GM19463 (cell line): ENCODE data around the gene ASGR1.

Source experiments
- ATAC-seq: cut with Tn5 transposase; IDR thresholded peaks from one replicate; pipeline ENCODE4 v1.9.1; 2021; ENCODE audit warnings: mild to moderate bottlenecking, moderate library complexity; ENCODE audit not compliant: unreplicated experiment

The ASGR1 gene

DNA sequence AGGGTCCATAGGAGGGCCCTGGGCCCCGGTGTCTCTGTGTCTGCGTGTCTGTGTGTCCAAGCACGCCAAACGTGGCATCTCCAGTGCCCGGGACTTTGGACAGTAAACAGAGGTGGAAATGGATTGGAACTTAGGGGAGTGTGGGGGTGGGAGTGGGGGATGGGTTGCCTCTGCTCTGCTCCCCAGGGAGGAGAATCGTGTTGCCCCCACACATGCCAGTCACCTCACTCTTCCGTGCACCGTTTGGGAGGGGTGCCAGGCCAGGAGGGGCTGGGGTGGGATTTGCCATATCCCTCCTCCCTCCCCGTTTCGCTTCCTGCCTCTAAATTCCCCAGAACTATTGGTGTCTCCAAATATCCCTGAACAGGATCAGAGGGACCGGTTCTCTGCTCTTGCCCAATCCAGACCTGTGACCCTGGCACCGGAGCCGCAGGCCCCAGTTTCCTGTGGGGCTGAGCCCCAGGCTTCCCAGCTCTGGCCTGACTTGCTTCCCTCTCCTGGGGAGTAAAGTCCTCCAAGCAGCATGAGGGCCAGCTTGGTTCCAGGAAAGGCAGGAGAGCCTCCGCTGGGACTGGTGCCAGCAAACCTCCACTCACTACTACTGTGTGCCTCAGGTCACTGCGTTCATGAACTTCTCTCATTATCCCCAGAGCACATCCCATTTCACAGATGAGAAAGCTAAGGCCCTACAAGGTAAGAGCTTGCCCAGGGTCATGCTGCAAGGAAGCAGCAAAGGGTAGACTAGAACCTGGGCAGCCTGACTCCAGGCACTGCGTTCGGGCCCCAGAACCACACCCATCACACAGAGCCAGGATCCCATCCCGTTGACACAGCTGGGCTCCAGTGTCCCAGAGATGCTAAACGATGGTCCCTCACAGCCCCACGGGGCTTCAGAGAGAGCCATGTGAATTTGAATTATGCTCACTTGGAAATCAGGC, at the start of gene ASGR1:
Gene ASGR1 (minus strand): TSS at position 54 of the 938 bp plus-strand sequence. CDS start 807 bp downstream, outside the sequence.
- no peak for ATAC-seq

DNA sequence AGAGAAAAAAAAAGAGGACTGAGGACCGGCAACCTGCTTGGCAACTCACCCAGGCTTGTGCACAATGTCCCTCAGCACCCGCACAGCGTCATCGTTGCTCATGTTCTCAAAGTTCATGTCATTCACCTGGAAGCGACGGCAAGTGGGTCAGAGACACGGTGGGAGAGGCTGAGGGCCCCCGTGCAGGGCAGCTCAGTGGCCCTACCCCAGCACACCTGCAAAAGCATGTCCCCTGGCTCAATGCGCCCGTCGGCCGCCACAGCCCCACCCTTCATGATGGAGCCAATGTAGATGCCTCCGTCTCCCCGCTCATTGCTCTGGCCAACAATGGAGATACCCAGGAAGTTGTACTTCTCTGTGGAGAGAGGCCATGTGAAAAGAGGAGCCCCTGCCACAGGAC, 49.8 kb upstream of the ASGR1 start:
- ATAC-seq = no peak

DNA sequence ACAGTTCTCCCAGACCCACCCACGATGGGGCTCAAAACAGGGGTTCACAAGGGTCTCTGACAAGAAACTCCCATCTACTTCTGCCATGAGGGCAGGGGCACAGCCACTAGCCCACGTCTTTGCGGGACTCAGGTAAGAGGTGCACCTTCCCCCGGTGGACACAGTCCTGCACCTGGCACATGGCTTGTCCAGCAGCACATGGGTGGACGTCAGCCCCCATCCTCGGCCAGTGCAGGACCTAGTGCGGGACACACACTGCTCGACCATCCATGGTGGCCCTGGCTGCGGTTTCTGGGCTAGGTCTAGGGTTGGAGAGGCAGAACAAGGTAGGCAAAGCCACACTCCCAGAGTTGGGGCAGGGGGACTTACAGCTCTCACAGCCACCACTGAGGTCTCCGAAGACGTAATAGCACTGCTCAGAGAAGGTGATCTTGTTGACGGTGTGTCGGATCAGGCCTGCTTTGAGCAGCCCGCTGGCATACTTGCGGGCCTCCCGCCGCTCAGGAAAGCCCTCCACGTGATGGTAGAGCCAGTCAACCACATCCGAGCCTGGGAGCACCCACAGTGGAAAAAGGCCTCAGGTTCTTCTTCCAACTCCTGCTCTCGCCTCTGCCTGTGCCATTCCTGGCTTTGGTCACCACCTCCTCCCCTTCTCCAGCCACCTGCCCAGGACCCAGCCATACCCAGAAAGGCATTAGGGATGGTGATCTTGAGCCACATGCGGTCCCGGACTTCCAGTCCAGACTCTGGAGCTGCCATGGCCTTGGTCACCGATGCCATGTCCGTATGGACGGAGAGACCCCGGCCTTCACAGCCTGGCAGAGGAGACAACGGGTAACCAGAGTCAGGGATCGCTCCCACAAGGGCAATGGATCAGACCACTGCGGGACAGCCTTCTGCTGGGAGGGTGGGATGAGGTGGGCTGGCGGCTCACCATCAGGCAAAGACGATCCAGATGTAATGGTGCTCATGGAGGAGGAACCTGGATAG, 47.8 kb upstream of the ASGR1 start:
- ATAC-seq = no peak

DNA sequence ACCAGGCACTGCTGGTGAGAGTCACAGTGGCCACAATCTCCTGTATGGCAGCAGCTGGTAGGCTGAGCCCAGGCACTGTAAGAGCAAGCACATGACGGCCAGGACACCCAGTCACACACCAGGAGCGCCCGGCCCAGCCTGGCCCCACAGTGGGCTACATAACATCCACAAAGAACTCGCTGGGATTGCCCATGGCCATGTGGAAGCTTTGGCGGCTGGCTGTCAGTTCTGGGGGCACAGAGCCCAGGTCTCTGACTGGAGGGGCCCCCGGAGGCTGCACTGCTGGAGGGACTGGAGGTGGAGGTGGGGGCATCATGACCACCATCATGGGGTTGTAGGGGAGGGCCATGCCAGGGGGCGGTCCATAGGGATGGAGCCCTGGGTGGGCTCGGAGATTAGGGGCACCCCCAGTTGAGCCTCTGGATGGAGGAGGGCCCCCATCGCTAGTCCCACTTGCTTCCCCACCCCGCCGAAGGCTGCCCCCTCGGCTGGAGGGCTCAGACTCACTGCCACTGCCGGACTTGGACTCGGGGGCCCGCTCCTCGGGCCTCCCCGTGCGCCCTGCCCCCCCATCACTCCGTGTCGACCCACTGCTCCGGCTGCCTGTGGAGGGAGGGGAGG, 46.7 kb upstream of the ASGR1 start:
- no peak for ATAC-seq

DNA sequence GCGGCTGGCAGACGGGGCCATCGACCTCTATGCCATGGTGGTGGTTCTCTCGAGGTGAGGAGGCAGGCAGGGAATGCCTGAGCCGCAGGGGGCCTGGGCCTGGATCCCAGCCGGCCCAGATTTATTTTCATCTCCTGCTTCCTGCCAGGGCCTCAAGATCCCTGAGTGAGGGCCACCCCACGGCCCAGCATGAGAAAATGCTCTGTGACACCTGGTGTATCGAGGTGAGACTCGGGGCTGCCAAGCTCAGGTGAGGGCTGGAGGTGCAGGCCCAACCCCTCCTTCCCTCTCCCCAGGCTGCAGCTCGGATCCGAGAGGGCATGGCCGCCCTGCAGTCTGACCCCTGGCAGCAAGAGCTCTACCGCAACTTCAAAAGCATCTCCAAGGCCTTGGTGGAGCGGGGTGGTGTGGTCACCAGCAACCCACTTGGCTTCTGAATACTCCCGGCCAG, 45.5 kb upstream of the ASGR1 start:
- no peak for ATAC-seq

- ATAC-seq = no peak
Measured at GRCh38 chr17:7224110-7224509, 44.9 kb upstream of the ASGR1 start.

DNA sequence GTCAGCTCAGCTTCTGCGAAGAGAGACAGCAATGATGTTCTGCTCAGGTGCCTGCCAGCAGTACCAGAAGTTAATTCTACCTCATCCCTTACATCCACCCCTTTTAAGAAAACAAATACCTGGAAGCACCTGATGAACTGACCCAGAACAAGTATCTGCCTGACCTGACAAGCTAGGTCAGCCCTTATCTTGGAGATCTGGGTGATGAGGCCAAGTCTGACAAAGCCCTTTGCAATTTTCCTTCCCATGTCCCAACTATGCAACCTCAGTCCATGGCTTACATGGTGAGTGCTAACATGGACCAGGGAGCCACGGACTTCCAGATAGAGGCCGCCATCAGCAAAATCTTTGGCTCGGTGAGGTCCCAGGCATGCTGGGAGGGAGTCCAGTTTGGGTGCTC, 44.2 kb upstream of the ASGR1 start:
- no peak for ATAC-seq

GRCh38 chr17:7222972-7223292, 43.8 kb upstream of the ASGR1 start:
- ATAC-seq = no peak

DNA sequence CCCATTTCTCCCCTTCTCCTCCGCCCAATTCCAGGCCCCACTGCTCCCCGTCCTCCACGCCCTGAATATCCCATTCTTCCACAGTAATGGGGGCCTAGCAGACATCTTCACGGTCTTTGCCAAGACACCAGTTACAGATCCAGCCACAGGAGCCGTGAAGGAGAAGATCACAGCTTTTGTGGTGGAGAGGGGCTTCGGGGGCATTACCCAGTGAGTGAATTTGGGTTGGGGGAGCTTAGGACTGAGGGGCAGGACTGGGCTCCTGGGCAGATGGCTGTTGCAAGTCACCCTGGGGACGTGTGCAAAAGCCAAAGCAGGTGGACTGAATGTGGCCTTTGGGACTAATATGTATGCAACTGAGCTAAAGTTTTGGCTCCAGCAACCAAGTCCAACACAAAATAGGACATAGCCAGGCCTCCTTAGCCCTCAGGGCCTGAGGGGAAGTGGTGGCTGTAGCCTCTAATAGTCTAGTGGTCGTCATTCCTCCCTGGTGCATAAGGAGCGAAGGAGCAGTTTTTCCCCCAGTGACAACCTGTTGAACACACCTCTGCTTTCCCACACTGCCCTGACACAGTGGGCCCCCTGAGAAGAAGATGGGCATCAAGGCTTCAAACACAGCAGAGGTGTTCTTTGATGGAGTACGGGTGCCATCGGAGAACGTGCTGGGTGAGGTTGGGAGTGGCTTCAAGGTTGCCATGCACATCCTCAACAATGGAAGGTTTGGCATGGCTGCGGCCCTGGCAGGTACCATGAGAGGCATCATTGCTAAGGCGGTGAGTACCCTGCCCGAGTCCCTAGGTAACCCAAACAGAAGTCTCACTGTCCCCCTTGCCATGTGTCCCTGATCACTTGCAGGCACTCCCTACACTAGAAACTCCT, 43.2 kb upstream of the ASGR1 start:
- ATAC-seq = no peak

DNA sequence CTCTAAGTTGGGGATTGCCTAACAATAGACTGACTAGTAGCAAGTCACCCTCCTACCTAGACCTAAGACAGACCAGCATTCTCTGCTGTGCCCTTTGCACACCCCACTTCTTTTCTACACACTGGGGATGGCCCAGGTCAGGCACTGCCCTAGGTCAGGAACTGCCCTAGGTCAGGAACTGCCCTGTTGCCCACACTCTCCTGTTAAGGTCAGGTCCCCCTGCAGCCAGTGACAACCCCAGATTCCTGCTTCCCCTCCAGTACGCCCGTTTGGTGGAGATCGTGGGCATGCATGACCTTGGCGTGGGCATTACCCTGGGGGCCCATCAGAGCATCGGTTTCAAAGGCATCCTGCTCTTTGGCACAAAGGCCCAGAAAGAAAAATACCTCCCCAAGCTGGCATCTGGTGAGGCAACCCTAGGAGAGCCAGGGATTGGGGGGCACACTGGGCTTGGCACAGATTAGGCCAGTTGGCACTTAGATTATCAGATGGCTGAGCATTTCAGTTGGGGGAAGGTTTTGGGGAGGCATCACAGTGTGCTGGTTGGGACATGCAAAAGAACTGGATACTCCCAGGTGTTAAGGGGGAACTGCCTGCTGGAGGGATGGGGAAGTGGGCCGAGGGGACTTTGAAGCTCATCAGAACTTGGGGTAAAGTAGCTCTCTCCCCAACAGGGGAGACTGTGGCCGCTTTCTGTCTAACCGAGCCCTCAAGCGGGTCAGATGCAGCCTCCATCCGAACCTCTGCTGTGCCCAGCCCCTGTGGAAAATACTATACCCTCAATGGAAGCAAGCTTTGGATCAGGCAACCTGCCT, 42.3 kb upstream of the ASGR1 start:
- no peak for ATAC-seq

DNA sequence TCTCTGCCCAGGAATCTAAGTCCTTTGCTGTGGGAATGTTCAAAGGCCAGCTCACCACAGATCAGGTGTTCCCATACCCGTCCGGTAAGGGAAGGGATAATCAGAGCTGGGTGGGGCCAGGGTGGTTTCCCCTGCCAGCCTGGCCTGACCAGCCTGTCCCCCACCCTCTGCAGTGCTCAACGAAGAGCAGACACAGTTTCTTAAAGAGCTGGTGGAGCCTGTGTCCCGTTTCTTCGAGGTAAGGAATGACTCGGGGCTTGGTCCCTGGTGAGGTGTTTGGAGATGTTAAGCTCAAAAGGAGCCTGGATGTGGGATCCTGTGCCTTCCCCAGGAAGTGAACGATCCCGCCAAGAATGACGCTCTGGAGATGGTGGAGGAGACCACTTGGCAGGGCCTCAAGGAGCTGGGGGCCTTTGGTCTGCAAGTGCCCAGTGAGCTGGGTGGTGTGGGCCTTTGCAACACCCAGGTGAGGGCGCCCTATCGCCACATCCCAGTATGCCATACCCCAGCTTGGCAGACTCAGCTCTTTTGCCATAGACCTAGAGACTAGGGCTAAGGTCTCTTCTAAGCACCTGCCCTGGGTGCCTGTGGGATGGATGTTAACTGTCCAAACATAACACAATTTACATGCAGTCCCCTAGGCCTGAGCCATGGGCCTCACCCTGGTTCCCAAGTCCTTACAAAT, 41.6 kb upstream of the ASGR1 start:
- ATAC-seq = no peak

GRCh38 chr17:7219812-7220592, 40.8 kb upstream of the ASGR1 start, which contains the start of the genes ACADVL and DLG4:
ACADVL (plus strand) TSS chr17:7219938; CDS start chr17:7219985, 47 bp downstream.
DLG4 (minus strand) TSS chr17:7219836.
- ATAC-seq = peak; percentile 72

DNA sequence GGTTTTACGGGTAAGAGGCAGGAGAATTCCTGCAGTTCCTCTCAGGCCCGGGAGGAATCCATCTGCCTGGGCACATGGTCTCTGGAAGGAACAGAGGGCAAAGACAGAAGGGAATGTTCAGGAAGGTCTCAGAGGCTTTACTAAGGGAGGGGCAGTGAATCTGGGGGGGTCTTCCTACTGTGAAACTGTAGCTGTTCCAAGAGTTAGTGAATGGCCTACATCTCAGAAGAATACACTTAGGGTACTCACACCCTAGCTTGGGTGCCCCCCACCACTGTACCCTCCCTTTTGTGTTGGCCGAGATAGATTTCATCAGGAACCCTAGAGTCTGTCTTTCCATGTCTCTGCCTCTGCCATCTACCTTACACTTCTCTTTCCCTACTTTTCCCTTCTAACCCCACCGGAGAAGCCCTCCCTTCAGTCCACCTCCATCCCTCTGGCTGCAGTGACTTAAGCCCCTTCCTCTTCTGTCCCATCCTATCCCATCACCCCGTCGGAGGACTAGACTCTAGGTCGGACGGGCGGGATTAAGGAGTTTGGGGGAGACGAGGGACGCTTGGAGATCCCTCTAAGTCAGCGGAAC, 40.1 kb upstream of the ASGR1 start:
- ATAC-seq = no peak

- ATAC-seq = no peak
Measured at GRCh38 chr17:7218758-7219157, 39.6 kb upstream of the ASGR1 start.

DNA sequence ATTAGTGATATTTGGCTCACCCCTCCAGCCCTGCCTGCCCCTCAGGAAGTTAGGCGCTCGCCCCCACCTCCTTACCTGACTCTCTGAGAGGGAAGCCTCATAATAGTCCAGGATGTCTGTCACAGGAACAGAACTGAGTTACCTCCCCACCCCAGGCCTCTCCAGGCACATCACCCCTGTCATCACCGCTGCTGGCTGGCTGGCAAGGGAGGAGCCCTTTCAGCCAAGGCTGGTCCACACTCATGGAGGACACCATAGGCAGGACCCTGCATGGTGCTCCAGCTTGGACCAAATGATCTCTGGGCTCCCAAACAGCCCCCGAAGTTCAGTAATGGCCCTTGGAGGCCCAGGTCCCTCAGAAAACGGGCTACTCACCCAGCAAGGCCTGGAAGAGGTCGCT, 39.0 kb upstream of the ASGR1 start:
- no peak for ATAC-seq

- no peak for ATAC-seq
Measured at GRCh38 chr17:7217113-7217987, 38.2 kb upstream of the ASGR1 start.
